Measurements from ENCODE around the gene GRIK4.

GRIK4 gene

GRCh38 chr11:120554766-120555432, 43.4 kb downstream of the GRIK4 start:
- no peak overlapping the region for H3K4me3 ChIP-seq (replicated peaks in 1 of 2; ENCODE audit: low read depth in 2 of 2, low read length in 2 of 2)
- TF ChIP-seq CTCF (IDR thresholded peaks at IDR 0.05; ENCODE audit: low read depth, low read length), result no peak
- peak in 1 of 2 donors; percentile 19 for DNase-seq (ENCODE audit: low read depth in 2 of 2)

- H3K4me3 ChIP-seq (replicated peaks in 1 of 2; ENCODE audit: low read depth in 2 of 2, low read length in 2 of 2), result no peak overlapping the region
- TF ChIP-seq CTCF (IDR thresholded peaks at IDR 0.05; ENCODE audit: low read depth, low read length), result no peak
- no peak for DNase-seq (ENCODE audit: low read depth in 2 of 2)
Measured at GRCh38 chr11:120555433-120555773, 43.9 kb downstream of the GRIK4 start.

GRCh38 chr11:120556797-120557196, 45.2 kb downstream of the GRIK4 start:
- no peak for DNase-seq (ENCODE audit: low read depth in 2 of 2)
- H3K4me3 ChIP-seq (replicated peaks in 1 of 2; ENCODE audit: low read depth in 2 of 2, low read length in 2 of 2), result no peak overlapping the region
- TF ChIP-seq CTCF (IDR thresholded peaks at IDR 0.05; ENCODE audit: low read depth, low read length), result no peak

GRCh38 chr11:120558744-120559431, 47.3 kb downstream of the GRIK4 start:
- no peak overlapping the region for H3K4me3 ChIP-seq (replicated peaks in 1 of 2; ENCODE audit: low read depth in 2 of 2, low read length in 2 of 2)
- no peak for TF ChIP-seq CTCF (IDR thresholded peaks at IDR 0.05; ENCODE audit: low read depth, low read length)
- no peak for DNase-seq (ENCODE audit: low read depth in 2 of 2)

- no peak overlapping the region for H3K4me3 ChIP-seq (replicated peaks in 1 of 2; ENCODE audit: low read depth in 2 of 2, low read length in 2 of 2)
- DNase-seq (ENCODE audit: low read depth in 2 of 2), result no peak
- TF ChIP-seq CTCF (IDR thresholded peaks at IDR 0.05; ENCODE audit: low read depth, low read length), result no peak
Measured at GRCh38 chr11:120561286-120561685, 49.7 kb downstream of the GRIK4 start.

GRCh38 chr11:120562806-120563425, 51.4 kb downstream of the GRIK4 start:
- no peak overlapping the region for H3K4me3 ChIP-seq (replicated peaks in 1 of 2; ENCODE audit: low read depth in 2 of 2, low read length in 2 of 2)
- no peak for TF ChIP-seq CTCF (IDR thresholded peaks at IDR 0.05; ENCODE audit: low read depth, low read length)
- peak in 1 of 2 donors; percentile 25 for DNase-seq (ENCODE audit: low read depth in 2 of 2)

Data from cardiac fibroblast (primary cell).